ENCODE measurements around the gene RABAC1. TPM values are rescaled to one million over a fixed set of nuclear protein-coding genes. Genes with fewer than 3 reads are reported as not detected.
"Not testable (repeated sequence)": the region's sequence is repeated elsewhere in the genome, so short reads cannot be mapped to it uniquely, and the experiment has no call there.

Gene RABAC1
- total RNA-seq, 1 donor: 105 TPM

DNA sequence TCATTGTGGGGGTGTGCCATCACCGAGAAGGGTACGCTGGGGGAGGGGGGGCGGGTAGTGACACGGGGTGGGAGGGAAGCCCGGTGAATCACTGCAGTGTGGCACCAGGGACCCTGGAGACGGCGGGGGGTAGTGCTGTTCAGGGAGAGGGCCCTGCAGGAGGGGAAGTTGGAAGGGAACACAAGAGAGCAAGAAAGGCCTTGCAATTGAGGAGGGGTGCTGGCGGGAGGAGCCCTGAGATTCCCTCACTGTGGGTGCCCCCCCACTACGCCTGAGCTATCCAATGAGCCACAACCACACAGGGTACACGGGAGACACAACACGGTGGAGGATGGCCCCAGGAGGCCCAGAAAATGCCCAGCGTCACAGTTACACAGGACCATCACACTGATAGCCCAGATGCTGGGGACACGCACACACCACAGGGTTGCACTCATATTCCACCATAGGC is 35.4 kb upstream of the RABAC1 start:
- TF ChIP-seq CTCF (IDR thresholded peaks at IDR 0.05; ENCODE audit: insufficient read depth, low read depth, low read length): no peak
- no peak for DNase-seq (ENCODE audit: low read depth)
- H3K4me3 ChIP-seq (ENCODE audit: low read depth, low read length): no peak overlapping the region

DNA sequence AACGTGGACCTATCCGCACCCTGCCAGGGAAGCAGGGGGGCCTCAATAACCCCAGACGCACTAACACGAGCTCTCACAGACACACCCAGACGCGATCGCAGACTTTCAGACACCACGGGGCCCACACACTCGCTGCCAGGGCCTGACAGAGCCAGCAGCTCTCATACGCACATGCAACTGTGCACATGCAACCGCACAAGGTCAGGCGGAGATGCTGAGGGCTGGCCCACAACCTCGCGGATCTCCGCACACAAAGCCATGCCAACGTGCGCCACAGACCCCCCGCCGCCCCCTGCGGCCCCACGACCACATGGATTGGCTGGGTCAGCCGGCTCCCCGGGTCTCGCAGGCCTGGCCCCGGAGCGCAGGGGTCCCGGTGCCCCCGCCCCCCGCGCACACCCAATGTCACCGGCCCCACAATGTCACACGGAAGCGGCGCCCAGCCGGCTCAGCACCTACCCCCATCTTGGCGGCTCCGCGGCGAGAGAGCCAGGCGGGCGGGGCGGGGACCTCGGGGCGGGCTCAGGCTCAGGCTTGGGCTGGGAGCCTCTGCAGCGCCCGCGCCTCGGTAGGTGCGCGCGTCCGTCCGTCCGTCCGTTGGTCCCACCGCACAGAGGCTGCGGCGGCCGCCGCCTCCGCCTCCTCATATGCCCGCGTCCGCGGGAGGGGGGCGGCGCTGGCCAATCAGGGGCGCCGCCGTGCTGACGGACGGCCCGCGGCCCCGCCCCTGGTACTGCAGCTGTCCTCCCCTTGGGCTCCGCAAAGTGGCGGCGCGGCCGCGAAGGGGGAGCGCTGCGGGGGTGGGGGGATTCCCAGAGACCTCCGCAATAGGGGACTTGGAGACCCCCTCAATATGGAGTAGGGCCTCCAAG is 34.7 kb upstream of the RABAC1 start, which contains the start of gene ATP1A3:
ATP1A3 (minus strand) TSS at position 619 of the 872 bp plus-strand sequence; CDS start at position 465, 154 bp downstream.
- H3K4me3 ChIP-seq (ENCODE audit: low read depth, low read length): peak within 1 kb of the TSS; percentile 33
- no peak for TF ChIP-seq CTCF (IDR thresholded peaks at IDR 0.05; ENCODE audit: insufficient read depth, low read depth, low read length)
- DNase-seq (ENCODE audit: low read depth): peak; percentile 37

GRCh38 chr19:41991925-41992569 is 32.9 kb upstream of the RABAC1 start:
- DNase-seq (ENCODE audit: low read depth); H3K4me3 ChIP-seq (ENCODE audit: low read depth, low read length): not testable (repeated sequence)

DNA sequence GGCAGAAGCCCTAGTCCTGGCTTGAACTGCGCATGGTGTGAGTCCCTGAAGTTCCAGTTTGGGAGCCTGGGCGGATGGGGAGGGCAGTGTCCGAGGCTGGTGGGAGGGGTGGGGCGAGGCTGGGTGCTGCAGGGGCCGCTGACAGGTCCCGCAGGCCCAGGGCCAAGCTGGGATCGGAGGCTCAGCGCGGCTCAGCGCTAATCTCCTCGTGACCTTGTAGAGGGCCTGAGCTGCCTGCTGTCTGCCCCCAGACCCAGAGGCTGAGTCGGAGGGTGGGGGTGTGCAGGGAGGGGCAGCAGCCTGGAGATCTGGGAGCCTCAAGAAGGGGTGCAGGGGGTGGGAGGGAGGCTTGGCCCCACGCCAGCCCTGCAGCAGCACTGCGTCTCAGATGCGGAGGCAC is 31.9 kb upstream of the RABAC1 start:
- no peak for DNase-seq (ENCODE audit: low read depth)
- TF ChIP-seq CTCF (IDR thresholded peaks at IDR 0.05; ENCODE audit: insufficient read depth, low read depth, low read length): no peak

DNA sequence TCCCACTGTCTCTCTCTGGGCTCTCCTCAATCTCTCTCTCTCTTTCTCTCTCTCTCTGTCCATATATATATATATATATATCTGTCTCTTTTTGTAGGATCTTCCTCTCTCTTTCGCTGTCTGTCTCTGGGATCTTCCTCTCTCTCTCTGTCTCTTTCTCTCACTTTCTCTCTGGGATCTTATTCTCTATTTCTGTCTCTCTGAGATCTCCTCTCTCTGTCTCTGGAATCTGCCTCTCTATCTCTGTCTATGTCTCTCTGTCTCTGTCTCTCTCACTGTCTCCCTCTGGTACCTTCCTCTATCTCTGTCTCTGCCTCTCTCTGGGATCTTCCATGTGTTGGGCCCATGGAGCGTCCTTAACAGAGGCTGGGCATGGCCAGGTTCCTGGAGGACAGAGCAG is 31.5 kb upstream of the RABAC1 start:
- no peak for TF ChIP-seq CTCF (IDR thresholded peaks at IDR 0.05; ENCODE audit: insufficient read depth, low read depth, low read length)
- DNase-seq (ENCODE audit: low read depth): no peak
- H3K4me3 ChIP-seq (ENCODE audit: low read depth, low read length): no peak overlapping the region

More for the DNA sequence above, 31.9 kb upstream of the RABAC1 start:
- H3K4me3 ChIP-seq (ENCODE audit: low read depth, low read length): no peak overlapping the region

- TF ChIP-seq CTCF (IDR thresholded peaks at IDR 0.05; ENCODE audit: insufficient read depth, low read depth, low read length): no peak
- H3K4me3 ChIP-seq (ENCODE audit: low read depth, low read length): no peak overlapping the region
- DNase-seq (ENCODE audit: low read depth): no peak
These were observed 30.9 kb upstream of the RABAC1 start for GRCh38 chr19:41990028-41990427.

DNA sequence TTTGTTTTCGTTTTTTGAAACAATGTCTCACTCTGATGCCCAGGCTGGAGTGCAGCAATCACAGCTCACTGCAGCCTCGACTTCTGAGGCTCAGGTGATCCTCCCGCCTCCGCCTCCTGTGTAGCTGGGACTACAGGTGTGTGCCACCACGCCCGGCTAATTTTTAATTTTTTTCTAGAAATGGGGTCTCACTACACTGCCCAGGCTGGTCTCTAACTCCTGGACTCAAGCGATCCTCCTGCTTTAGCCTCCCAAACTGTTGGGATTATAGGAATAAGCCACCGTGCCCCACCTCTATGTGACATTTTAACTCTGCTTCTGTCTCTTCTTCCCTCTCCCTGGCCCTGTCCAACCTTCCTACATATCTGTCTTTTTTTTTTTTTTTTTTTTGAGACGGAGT is 29.8 kb upstream of the RABAC1 start:
- no peak for DNase-seq (ENCODE audit: low read depth)
- no peak for TF ChIP-seq CTCF (IDR thresholded peaks at IDR 0.05; ENCODE audit: insufficient read depth, low read depth, low read length)
- no peak overlapping the region for H3K4me3 ChIP-seq (ENCODE audit: low read depth, low read length)
